HEK293T (cell line): ENCODE measurements around the gene TGM5.

Experiments
- ARNT ChIP-seq: fragments of 450-650 bp; IDR thresholded peaks from 2 replicates; pipeline ENCODE4 v1.6.1; 2017; ENCODE audit warnings: mild to moderate bottlenecking
- BHLHE40 ChIP-seq: fragments of 450-650 bp; IDR thresholded peaks from 2 replicates; pipeline ENCODE4 v1.6.1; 2016; ENCODE audit warnings: mild to moderate bottlenecking, moderate library complexity, borderline replicate concordance
- CTBP1 ChIP-seq: fragments of 450-650 bp; IDR thresholded peaks from 2 replicates; pipeline ENCODE4 v1.6.1; 2016; ENCODE audit warnings: borderline replicate concordance
- ELF4 ChIP-seq: fragments of 450-650 bp; IDR thresholded peaks from 2 replicates; pipeline ENCODE4 v1.6.1; 2017; ENCODE audit warnings: antibody characterized with exemption
- FOXA1 ChIP-seq: fragments of 450-650 bp; IDR thresholded peaks from 2 replicates; pipeline ENCODE4 v1.6.1; 2016; ENCODE audit warnings: mild to moderate bottlenecking
- FOXK2 ChIP-seq: fragments of 450-650 bp; IDR thresholded peaks from 2 replicates; pipeline ENCODE4 v1.6.1; 2016; ENCODE audit warnings: mild to moderate bottlenecking
- FOXM1 ChIP-seq: fragments of 450-650 bp; IDR thresholded peaks from 2 replicates; pipeline ENCODE4 v1.6.1; 2017; ENCODE audit warnings: mild to moderate bottlenecking, borderline replicate concordance
- L3MBTL2 ChIP-seq: fragments of 450-650 bp; conservative IDR thresholded peaks from 2 replicates; pipeline ENCODE4 v1.6.1; 2016; ENCODE audit warnings: mild to moderate bottlenecking
- LEF1 ChIP-seq: fragments of 450-650 bp; IDR thresholded peaks from 2 replicates; pipeline ENCODE4 v1.6.1; 2017; ENCODE audit warnings: mild to moderate bottlenecking, borderline replicate concordance
- PKNOX1 ChIP-seq: fragments of 450-650 bp; IDR thresholded peaks from 2 replicates; pipeline ENCODE4 v1.6.1; 2016
- SP1 ChIP-seq: fragments of 450-650 bp; IDR thresholded peaks from 2 replicates; pipeline ENCODE4 v1.6.1; 2017
- SUZ12 ChIP-seq: fragments of 450-650 bp; IDR thresholded peaks from 2 replicates; pipeline ENCODE4 v1.6.1; 2016; ENCODE audit warnings: mild to moderate bottlenecking
- TARDBP ChIP-seq: fragments of 450-650 bp; IDR thresholded peaks from 2 replicates; pipeline ENCODE4 v1.6.1; 2016
- ZNF384 ChIP-seq: fragments of 450-650 bp; IDR thresholded peaks from 2 replicates; pipeline ENCODE4 v1.6.1; 2016

DNA sequence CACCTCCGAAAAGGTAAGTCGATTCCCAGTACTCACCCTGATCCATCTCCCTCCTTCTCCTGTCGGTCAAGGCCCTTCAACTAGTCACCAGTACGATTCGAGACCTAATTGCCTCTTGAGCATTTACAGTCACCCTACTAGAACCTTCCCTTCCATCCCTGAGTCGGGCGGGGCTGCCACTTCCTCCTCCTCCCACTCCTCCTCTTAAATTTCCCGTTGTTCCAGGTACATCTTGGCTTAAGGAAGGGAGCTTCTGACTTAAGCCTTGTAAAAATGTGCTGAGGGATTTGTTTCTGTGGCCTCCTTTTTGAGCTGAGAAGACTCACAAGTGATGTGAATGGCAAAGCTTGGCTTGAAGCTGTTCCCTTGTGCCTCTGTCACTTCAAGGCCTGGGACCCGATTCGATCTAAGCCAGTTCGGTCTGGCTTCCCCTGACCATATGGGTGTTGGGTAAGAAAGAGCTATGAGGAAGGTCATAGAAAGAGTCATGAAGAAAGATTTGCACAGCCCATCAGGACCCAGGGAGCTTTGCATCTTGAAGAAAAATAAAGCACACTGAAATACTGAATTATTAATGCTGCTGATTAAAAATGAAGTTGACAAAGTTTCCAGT, 35.6 kb upstream of the TGM5 start, which contains the start of gene TGM7:
- no peak for TF ChIP-seq LEF1
- no peak for TF ChIP-seq L3MBTL2
- TF ChIP-seq PKNOX1 = no peak
- no peak for TF ChIP-seq FOXA1
- TF ChIP-seq SUZ12 = no peak
- no peak for TF ChIP-seq CTBP1
- no peak for TF ChIP-seq SP1
- TF ChIP-seq ELF4 = no peak
- TF ChIP-seq BHLHE40 = no peak
- no peak for TF ChIP-seq FOXM1
- TF ChIP-seq ARNT = no peak
- TF ChIP-seq TARDBP = no peak
- no peak for TF ChIP-seq ZNF384
- no peak for TF ChIP-seq FOXK2
